Fibroblast of skin of left quadriceps (primary cell): ENCODE measurements around the gene NCKIPSD.

Experiments
- DNase-seq, 2 experiments: peaks; one replicate each; pipeline ENCODE4 v3.0.0-alpha.2; 2013; ENCODE audit warnings: low read depth in 2 of 2

Gene NCKIPSD

DNA sequence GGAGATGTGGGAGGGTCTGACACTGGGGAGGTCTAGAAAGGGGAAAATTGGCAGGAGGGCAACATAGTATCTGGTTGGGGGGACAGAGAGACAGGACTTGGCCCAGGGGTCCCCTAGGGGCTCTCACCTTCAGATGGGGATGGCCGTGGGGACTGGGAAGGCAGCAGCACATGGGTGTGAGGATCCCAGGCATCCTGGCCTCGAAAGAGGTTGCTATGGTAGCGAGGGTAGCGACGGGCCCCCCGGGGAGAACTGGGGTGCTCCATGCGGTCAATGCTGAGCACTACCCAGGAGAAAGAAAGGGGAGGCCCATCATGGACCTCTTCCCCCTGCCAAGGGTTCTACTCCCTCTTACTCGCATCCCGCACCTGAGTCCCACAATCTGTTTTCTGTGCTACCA is 38.0 kb downstream of the NCKIPSD start:
- no peak for DNase-seq

DNA sequence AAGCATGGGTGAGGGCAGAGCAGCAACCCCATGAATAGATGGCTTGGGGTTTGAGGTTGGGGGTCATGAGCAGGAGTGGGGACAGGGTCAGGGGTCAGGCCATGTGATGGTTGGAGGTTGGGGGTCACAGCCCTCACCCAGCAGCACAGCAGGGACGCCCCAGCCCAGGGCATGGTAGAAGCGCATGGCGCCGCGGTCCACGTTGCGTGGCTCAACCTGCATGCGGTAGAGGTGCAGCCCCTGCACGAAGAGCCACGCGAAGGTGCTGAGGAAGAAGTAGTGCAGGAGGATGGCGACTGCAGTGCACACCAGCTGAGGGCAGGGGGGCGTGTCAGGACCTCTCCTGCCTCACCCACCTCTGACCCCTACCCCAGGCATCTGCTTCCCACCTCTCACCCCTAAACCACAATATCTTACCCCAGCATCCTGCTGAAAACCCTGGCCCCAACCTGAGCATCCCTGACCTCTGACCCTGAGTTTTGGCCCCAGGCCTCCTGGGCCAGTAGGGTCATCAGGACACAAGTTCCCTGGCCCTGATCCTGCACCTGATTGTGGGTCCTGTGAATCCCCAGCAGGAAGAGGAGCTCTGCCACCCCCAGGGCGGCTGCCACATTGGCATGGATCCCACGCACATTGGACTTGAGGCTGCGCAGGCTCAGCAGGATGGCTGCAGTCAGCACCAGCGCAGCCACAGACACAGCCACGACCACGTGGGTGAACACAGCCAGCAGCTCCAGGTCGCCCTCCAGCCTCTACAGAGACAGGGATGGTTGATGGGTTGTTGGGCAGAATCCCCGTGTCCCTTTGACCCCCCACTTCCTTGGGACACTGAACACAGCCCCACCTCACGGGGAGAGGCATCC is 40.6 kb downstream of the NCKIPSD start:
- DNase-seq: no peak

- DNase-seq: no peak
Observed at GRCh38 chr3:48642605-48643004, 43.1 kb downstream of the NCKIPSD start.

GRCh38 chr3:48641396-48641795 is 44.3 kb downstream of the NCKIPSD start:
- DNase-seq: no peak

- no peak for DNase-seq
Observed at GRCh38 chr3:48639944-48640606, 45.6 kb downstream of the NCKIPSD start.

- no peak for DNase-seq
Observed at GRCh38 chr3:48637305-48637704, 48.4 kb downstream of the NCKIPSD start.

DNA sequence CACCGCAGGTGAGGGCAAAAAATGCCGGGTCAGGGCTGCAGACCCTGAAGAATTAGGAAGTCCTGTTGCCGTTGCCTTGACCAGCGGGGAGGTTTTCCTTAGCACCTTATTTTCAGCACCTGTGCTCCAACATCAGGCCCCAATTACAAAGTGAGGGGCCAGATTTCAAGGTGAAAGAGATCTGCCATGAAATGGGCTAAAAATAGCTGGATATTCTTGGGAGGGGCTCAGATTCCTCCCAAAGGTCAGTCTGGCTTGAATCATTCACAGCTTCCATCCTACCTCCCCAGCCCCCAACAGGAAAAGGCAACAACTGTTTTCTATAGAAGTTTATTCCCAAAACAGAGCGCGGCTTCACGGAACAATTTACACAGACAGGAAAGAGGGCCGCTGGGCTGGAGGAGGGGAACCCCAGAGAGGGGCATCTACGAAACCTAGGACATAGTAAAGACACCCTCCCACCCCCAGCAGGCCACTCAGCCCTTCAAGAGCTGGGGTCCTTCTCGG is 49.5 kb downstream of the NCKIPSD start:
- DNase-seq: no peak

GRCh38 chr3:48635222-48636021 is 50.3 kb downstream of the NCKIPSD start, which contains the start of gene SLC26A6:
SLC26A6 (minus strand) TSS chr3:48635461; CDS start chr3:48635393, 68 bp downstream.
- DNase-seq: peak; percentile 86 to 89

- DNase-seq: peak in 1 of 2 experiments; percentile 18
Observed at GRCh38 chr3:48634661-48635221, 51.0 kb downstream of the NCKIPSD start.

DNA sequence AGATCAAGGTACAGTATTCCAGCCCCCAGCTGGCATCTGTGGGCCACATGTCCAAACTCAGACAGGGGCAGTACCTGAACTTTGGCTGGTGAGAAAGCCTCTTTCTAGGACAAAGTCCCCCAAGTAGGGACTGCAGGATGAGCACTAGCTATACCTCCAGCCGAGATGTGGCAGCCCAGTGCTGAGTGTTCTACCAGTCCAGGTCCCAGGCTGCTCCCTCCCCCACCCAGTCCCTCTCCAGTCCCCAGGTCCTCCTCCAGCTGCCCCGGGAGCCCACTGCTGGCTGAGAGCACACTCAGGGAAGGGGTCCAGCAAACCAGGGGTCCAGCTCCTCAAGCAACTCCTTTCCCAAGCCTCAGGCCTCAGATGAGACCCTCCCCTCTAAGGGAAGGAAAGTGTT is 52.0 kb downstream of the NCKIPSD start:
- DNase-seq: no peak

DNA sequence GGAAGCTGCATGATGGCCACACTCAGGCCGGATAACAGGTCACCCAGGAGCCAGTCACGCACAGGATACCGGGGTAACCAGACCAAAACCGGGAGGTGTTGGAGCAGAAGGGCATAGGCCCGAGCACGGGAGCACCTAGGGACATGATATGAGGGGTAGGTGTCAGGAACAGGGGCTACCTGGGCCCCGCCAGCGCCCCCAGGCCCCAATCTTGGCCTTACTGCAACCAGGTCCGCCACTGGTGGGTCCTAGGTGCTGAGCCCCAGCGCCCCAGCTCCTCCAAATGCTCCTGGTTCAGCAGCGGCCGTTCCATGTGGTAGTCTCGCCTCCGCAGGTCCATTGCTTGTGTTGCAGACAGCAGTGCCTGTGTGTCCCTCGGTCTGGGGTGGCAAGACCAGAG is 52.5 kb downstream of the NCKIPSD start:
- no peak for DNase-seq

- DNase-seq: no peak
Observed at GRCh38 chr3:48631516-48632448, 53.9 kb downstream of the NCKIPSD start.

GRCh38 chr3:48630833-48631232 is 54.9 kb downstream of the NCKIPSD start:
- no peak for DNase-seq

DNA sequence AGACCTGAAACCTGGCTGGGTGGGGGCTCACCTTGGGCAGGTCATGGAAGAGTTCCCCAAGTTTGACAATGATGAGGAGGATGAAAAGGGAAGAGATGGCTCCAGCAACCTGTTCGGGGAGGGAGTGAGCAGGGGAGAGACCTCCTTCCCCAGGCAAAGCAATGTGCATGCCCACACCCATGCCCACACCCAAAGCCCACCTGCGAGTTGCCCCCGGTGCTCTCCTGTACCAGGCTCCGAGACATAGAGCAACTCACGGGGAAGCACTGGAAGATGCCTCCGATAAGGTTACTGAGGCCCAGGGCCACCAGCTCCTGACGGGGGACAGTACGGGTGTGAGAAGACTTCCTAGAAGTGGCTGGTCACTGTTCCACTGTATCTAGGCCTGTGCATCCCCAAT is 55.3 kb downstream of the NCKIPSD start:
- no peak for DNase-seq

- no peak for DNase-seq
Observed at GRCh38 chr3:48629894-48630293, 55.8 kb downstream of the NCKIPSD start.

DNA sequence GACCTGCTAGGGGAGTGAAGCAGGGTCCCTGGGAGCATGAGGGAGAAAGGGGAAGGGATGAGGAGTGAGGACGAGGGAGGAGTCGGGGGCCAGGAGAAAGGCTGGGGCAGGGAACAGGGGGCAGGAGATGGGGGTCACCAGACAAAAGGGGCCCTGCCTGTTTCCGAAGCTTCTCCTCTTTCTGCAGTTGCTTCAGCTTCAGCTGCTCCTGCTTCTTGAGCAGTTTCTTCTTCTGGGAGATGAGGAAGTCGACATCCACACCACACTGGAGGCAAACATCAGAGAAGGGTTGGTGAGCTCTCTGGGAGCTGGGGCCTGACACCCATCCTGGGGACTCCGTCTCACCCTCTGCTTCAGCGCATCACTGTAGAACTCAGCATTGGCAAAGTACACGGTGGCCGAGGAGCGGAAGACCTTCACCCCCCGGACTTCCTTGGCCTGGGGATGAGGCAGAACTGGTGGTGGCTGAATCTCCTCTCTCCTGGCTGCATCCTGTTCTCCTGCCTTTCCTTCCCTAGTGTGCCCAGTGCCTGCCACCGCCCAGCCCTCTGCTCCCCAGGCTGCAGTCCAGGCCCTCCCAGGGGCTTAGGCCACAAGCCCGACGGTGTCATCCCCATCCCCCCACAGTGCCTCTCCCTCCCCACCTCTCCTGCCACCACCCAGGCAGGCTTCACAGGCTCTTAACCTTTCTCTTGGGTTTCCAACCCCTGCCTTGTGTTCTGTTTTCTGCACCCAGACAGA is 57.3 kb downstream of the NCKIPSD start:
- DNase-seq: no peak

GRCh38 chr3:48625600-48625999 is 60.1 kb downstream of the NCKIPSD start:
- DNase-seq: no peak

- DNase-seq: no peak
Observed at GRCh38 chr3:48624767-48625166, 60.9 kb downstream of the NCKIPSD start.

- no peak for DNase-seq
Observed at GRCh38 chr3:48623851-48624547, 61.7 kb downstream of the NCKIPSD start.
